Measurements from ENCODE around the gene TCTA.

The TCTA gene

GRCh38 chr3:49410846-49411534 lies 1.2 kb upstream of the TCTA start:
- no peak for DNase-seq

GRCh38 chr3:49411535-49411967 lies 672 bp upstream of the TCTA start:
- DNase-seq = peak; percentile 35

GRCh38 chr3:49412632-49413337 lies 562 bp downstream of the TCTA start:
- no peak for DNase-seq

GRCh38 chr3:49413338-49413734 lies 1.1 kb downstream of the TCTA start:
- no peak for DNase-seq

- DNase-seq = no peak
These were observed 2.5 kb downstream of the TCTA start for GRCh38 chr3:49414753-49415152.

GRCh38 chr3:49415931-49416601 lies 3.8 kb downstream of the TCTA start:
- peak; percentile 68 for DNase-seq

GRCh38 chr3:49416867-49417266 lies 4.6 kb downstream of the TCTA start:
- no peak for DNase-seq

- no peak for DNase-seq
These were observed 5.4 kb downstream of the TCTA start for GRCh38 chr3:49417516-49418120.

- DNase-seq = no peak
These were observed 9.7 kb downstream of the TCTA start for GRCh38 chr3:49421890-49422378.

GRCh38 chr3:49422379-49423248 lies 10.4 kb downstream of the TCTA start, which contains the start of gene AMT:
AMT (minus strand) TSS chr3:49422473; CDS start chr3:49422450, 23 bp downstream.
- no peak for DNase-seq

- DNase-seq = no peak
These were observed 12.6 kb downstream of the TCTA start for GRCh38 chr3:49424816-49425215.

GRCh38 chr3:49427586-49427985 lies 15.4 kb downstream of the TCTA start:
- no peak for DNase-seq

- no peak for DNase-seq
These were observed 16.5 kb downstream of the TCTA start for GRCh38 chr3:49428752-49429080.

GRCh38 chr3:49434731-49435130 lies 22.5 kb downstream of the TCTA start:
- no peak for DNase-seq

GRCh38 chr3:49445391-49445790 lies 33.2 kb downstream of the TCTA start:
- DNase-seq = no peak

GRCh38 chr3:49453621-49454020 lies 41.4 kb downstream of the TCTA start:
- DNase-seq = no peak

- DNase-seq = no peak
These were observed 42.2 kb downstream of the TCTA start for GRCh38 chr3:49454458-49454857.

GRCh38 chr3:49454898-49455681 lies 42.9 kb downstream of the TCTA start:
- no peak for DNase-seq

- no peak for DNase-seq
These were observed 44.2 kb downstream of the TCTA start for GRCh38 chr3:49456466-49456865.

- no peak for DNase-seq
These were observed 48.1 kb downstream of the TCTA start for GRCh38 chr3:49460188-49460890.

GRCh38 chr3:49460956-49461355 lies 48.7 kb downstream of the TCTA start:
- no peak for DNase-seq
